ENCODE measurements around the gene MAL.

Gene MAL

DNA sequence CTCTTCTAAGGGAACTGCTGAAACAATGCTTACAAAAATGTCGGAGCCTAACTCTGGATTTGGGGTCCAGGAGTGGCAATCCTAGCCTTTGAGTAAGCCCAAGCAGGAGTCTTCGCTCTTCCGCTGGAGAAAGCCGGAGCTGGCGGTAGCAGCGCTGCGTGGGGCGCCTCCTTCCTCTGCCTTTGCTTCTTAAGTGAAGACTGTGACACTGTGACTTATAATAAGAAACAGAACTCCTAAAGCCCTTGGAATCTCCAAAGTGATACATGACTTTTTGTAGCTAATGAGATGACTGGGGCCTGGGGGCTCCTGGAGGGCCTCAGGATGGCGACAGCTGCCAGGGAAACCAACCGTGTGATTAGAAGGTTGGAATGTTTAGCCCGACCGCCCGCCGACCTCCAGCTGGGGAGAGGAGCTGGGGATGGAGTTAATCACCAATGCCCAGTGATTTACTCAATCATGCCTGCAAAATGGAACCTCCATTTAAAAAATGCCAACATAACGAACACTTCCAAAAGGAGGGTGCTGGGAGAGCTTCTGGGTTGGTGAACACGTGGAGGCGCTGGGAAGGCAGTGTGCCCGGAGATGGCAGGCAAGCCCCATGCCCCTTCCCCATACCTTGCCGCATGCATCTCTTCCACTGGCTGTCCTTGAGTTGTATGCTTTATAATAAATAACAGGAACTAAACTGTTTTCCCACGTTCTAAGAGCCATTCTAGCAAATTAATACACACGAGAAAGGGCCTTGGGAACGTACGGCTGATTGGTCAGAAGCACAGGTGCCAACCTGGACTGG, 29.0 kb upstream of the MAL start:
- DNase-seq = no peak

DNA sequence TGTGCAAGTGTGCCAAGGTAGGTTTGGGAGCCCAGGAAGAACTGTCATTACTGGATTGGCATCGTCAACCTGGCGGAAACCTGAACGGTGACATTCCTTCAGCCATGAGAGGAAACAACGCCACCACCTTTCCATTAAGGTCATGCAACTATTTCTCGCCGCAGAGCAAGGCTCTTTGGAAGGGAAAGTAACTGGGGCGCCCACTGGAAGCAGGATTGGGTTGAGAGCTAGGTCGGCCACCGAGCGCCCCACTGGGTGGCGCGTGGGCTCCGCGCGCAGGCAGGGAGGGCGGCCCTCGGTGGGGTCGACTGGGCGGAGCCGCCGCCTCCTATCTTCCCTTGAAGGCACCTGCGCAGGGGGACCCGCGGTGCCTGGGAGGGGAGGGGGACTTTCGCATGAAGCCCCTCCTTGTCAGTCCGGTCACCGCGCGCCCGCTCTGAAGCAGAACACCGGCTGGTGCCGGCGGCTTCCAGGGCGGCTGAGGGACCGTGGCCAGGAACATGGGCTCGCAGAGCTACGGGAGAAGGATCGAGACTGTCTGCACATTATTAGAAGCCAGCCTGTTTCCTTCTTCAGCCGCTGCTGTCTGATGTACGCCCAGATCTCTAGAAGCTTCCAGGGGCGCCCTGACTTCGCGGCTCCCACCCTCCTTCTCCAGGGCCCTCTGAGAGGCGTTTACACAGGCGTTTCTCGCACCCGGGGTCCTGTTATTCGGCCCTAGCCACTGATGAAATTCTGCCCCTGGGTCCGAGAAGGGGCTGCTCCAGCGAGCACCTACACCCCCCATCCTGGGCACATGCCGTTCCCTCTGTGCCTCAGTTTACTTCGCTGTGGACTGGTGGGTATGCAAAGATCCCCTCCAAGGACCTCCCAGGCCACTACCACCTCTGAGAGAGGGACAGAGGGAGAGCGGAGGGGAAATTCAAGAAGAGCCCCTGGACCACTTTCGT, 27.3 kb upstream of the MAL start:
- DNase-seq = no peak

DNA sequence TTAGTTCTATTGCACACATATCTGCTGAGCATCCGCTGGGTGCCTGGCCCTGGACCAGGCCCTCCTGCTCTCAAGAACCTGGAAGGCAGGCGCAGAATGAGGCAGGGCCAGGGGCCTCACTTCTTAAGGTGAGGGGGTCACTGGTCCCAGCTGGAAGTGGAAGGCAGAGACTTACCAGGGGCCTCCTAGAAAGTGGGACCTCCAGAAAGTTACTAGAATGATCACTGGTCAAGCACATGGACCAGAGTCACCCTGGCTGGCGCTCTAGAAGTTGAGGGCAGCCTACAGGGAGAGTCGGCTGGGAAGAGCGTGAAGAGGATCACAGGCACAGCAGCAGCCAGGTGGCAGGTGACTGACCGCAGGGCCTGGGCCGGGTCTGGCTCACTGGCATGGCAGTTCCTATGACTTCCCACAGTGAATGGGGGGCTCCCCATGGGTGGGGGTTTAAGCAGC, 26.1 kb upstream of the MAL start:
- DNase-seq = no peak

DNA sequence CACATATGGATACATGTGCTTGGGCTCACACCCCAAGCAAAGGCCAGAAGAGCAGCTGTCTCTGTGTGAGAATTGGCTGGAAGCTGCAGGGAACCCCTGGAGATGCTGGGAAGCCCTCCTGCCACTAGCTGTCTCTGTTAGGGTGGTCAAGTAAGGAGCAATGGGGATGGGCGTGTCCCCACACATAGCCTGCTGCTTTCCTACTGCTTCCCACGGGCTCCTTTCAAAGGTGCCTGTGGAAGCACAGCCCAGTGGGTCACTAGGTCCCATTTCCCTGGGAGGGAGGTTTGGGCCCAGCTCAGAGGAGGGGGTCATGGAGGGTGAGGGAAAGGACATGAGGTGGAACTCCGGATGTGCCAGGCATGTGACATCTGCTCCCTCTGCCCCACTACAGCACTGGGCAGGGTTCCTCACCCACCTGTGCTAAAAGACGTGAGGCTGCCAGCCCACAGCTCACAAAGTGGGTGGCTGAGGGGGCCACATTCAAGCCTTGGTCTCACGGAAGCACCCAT, 24.4 kb upstream of the MAL start:
- no peak for DNase-seq

DNA sequence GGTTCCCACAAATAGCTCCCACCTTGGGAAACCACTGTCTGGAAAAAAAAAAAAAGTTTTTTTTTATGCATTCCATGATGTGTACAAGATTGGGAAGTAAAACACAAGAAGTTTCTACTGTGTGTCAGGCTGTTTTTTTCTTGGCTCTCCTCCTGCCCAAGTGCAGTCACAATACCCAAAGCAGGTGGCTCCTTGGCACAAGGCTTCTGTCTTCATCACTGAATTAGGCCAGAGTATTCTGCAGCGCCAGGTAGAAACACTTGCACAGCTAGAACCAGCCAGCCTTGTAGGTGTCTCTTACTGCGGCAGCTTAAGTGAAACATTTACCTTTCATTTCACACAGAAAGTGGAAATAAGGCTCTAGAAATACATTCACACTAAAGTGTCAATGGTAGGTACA, 23.8 kb upstream of the MAL start:
- DNase-seq = no peak

DNA sequence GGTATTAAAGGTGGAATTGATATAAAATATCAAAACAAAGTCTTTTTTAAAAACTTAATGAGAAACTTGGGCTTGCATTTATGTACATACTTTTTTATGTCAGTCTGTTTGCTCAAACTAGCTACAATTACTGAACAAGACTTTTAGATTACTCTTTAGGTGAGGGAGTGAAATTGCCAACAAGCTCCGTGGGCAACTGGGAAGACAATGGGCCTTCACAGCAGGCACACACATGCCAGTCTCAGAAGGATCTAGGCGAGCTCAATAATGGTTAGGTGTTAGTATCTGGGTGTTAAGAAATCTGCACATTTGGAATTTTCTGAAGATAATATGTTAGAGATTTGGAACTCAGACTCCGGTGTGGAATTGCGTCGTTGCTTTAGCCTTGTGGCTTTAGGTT, 23.0 kb upstream of the MAL start:
- no peak for DNase-seq

DNA sequence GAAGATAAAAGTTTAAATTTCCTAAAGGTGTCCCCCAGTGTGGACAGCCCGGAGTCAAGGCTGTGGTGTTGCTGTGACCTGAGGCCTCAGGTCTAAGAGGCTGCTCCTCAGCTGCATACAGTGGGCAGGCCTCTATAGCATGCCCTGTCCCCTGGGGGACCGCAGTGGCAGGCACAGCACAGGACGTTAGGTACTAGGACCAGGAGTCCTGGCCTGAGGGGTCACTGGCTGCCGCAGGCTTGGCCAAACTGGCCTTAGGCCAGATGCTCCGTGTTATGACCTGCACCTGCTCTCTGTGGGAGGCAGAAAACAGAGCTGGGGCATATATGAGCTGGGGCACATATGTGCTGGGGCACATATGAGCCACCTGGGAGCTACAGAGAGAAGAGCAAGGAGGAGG, 21.2 kb upstream of the MAL start:
- DNase-seq = no peak

DNA sequence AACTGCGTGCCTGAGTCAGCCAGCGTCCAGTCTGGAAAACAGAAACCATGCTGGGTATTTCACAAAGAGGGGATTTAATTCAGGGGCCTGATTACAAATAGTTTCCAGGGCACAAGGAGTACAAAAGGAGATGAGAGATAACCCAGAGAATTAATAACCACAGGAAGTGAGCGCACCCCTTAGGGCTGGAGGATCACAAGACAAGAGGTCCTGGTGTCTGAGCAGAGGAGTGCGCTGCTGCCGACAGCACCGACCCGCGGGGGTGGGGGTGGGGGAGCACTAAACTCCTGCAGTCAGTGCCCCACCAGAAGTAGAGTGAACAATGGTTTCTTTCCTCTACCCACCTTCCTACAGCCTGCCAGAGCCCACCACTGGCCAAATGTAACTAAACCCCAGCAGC, 20.8 kb upstream of the MAL start:
- DNase-seq = no peak

DNA sequence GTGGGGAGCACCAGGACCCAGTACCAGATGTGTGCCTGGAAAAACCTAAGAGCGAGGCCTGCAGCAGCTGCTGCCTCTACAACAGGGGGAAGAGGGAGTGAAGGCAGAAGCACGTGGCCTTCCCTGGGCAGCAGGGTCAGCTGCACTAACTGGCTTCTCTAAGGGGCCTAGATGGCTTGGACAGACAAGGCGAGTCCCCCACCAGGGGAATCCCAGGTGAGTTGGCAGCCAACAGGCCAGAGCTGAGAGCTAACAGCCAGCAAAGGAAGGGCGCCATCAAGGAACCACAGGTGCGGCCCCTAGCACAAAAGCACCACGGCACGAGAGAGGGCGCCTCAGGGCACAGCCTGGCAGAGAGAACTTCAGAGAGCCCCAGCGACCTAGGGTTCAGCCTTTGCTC, 19.8 kb upstream of the MAL start:
- no peak for DNase-seq

DNA sequence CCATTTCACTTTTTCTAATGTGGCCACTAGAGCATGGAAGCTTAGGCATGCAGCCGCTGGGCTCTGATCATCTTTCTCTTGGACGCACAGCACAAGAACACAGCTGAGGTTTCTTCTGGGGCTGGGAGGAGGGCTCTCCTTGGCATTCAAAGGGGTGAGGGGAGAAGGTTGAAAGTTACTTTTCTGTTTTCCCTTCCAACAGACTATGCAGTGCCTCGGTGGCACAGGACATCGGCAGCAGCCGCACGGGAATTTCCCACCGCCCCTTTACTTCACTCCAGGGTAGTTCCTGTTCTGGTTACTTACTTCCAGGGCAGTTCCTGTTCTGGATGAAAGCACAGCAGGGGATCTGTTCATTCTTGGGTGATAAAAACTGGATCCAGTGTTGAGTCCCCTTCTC, 18.9 kb upstream of the MAL start:
- no peak for DNase-seq

DNA sequence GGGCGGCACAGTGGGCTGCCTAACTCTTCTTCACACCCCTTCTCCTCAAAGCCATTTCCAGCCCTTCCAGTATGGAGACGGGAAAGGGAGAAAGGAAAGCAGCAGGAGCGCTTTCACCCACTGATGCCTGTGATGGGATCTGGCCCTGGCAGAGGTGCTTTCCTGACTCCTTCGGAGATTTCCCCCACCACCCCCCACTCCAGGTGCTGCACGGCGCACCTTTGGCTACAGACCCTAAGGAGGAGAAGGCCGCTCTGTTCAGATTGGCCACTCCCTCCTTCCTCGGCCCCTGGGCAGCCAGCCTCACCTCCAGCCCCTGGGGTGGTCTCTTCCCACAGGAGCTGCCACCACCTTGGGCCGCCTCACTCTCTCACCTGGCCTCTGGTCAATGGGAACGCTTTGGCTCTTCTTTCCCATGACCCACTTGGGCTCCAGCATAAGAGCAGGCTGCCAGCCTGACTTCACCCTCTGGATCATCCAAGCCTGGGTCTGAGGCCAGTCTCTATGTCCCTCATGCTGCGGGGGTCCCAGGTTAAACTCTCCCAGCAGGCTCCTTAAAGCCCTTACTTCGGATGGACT, 18.4 kb upstream of the MAL start:
- no peak for DNase-seq

DNA sequence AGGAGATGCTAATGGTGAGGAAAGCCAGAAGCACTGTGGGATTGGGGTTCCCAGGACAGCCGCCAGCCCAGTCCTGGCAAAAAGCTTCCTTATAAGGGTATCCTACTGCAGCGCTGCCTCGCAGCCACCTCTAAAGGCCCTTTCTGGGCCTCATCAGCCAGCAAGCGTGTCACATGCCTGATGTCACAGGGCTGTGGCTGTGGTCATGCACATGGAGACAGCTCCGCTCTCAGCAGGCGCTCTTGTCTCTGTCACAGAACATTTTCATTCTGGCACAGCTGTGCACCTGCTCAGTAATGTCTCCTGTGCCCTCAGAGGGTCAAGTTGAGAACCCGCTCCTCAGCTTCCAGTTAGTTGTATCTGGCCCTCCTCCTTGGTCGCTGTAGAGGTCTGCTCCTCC, 17.7 kb upstream of the MAL start:
- DNase-seq = no peak

DNA sequence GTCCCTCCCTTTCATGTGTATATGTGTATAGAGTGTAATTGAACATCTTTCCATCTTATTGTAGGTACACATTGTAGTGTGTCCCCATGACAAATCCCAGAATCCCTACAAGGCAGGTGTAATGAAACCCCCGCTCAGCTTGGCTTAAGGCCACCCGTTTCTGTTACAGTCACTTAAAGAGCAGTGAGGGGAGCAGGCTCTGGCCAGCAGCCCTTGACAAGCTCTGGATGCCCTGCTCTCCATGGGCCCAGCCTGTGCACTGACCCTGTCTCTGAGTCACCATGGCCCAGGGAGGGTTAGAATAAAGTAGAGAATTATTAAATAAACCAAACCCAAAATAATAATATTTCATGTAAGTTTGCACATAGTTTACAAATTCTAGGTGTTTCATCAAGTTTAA, 17.2 kb upstream of the MAL start:
- DNase-seq = no peak

DNA sequence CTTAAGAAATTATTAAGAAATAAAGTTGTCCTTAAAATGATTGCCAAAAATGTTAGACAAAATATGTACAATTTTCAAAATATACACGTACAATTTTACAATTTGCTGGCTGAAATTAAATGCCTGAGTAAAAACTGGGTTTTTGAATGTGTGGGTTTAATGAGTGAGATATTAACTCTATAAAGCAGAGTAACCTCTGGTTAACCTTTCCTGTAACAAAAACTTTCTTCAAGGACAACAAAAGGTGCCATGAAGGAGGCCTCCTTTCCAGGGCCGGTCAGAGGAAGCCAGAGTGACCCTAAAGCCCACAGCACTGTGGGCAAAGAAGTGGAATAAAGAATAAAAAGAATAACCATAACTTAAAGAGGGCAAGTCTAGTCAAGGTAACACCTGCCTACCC, 16.5 kb upstream of the MAL start:
- DNase-seq = no peak

DNA sequence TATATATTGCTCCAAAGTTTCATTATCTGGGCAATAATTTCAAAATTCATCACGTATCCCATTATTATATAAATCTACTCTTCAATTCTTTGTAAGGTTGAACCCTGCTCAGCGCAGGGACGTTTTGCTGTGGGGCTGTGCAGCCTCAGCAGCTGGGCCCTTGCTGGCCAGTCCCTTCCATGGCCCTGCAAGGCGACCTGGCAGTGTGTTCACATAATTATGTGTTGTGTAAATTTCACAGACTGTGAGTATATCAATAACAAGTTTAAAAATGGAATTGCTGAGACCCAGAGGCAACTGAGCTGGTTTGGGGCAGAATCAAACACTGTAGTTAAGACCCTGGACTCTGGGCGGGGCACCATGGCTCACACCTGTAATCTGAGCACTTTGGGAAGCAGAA, 16.1 kb upstream of the MAL start:
- no peak for DNase-seq

DNA sequence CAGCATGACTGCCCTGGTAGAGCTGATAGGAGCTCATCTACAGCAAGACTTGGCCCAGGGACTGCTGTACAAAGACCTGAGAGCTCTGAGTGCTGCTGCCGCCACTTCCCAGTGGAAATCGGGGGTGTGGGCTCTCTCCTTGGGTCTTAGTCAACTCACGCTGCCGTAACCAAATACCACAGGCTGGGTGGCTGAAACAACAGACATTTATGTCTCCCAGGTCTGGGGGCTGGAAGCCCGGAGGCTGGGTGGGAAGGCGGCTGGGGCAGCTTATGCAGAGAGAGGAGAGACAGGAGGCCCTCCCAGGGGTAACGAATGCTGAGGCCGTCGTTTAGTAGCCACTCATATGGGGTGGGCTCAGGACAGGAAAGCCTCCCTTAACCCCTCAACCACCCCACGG, 15.4 kb upstream of the MAL start:
- no peak for DNase-seq

DNA sequence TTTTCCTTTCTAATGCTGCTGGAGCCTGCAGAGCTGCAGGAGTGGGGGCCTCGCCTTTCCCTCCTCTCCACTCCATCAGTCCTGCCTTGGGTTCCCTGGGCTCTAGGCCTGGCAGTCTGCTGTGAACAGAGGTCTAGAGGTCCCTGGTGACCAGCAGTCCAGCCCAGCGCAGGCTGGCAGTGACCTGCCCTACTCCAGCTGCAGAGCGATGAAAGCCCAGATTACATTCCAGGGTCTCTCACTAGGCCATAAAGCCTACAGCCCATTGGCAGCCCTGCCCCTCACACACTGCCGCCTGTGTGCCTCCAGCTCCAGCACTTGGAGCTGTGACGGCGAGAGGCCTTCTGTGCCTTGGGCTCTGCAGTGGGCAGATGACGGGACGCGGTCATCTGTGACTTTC, 14.8 kb upstream of the MAL start:
- DNase-seq = no peak

DNA sequence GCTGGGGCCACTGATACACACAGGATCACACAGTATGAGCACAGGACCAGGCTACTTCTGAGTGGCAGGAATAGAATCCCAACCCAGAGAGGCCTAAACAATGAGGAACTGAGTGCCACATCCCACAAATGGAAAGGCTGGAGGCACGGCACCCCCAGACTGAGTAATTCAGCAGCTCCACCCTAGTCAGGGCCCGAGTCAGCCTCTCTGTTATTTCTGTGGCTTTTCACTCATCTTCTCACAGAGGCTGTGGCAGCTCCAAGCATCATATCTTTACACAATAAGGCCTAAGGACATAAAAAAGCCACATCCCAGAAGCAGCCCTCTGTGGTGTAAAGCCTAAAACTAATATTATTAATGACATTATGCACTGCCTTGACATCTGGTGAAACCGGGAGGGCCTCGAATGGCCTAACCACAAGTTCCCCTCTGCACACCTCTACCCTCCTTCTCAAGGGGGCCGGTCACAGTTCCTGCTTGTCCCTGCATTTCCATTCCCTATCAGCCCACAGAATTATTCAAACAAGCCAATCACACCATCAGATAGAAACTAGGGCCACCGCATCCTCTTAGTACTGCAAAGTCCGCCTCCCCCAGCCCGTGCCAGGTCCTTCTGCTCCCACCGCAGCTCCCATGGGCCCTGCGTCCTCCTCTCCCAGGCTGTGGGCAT, 12.5 kb upstream of the MAL start:
- no peak for DNase-seq

DNA sequence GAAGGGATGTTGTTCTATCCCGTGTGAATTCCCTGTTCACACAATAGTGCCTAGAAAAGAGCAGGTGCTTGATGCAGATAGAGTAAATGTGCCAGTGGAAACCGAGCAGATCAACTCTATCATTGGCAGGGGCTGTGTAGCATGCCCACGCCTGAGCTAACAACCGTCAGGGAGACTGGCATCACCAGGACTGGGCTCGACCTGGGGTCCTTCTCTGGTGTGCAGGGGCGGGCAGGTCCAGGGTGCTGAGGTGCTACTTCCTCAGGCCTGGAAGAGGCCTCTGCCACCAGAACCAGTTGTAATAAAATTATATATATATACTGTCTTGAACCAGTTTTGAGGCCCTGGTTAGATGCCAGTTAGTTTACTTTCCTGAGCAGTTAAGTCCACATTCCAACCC, 11.8 kb upstream of the MAL start:
- no peak for DNase-seq

DNA sequence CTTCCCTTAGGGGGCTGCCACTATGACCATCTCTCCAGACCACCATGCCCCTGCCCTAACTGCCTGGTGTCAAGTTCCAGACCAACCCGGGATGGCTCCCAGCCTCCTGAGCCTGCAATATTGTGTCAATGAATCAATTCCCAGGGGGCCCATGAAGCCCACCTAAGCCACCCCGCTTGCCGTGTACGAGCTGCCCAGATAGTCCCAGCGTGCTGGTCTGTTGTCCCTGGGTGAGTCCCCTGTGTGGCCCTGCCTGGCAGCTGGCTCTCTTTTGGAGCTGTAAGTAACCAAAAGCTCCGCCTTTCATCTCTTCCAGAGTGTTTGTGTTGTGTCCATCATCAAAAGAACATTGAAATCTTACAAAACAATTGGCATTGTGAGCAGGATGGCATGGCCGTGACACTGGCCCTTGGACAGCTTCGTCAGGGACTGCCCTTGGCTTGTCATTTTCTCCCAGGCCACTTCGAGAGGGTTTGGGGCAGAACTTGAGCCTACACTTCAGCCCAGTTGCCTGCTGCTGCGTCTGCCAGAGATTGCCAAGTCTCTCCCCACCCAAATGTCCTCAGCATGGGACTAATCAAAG, 11.3 kb upstream of the MAL start:
- DNase-seq = no peak

DNA sequence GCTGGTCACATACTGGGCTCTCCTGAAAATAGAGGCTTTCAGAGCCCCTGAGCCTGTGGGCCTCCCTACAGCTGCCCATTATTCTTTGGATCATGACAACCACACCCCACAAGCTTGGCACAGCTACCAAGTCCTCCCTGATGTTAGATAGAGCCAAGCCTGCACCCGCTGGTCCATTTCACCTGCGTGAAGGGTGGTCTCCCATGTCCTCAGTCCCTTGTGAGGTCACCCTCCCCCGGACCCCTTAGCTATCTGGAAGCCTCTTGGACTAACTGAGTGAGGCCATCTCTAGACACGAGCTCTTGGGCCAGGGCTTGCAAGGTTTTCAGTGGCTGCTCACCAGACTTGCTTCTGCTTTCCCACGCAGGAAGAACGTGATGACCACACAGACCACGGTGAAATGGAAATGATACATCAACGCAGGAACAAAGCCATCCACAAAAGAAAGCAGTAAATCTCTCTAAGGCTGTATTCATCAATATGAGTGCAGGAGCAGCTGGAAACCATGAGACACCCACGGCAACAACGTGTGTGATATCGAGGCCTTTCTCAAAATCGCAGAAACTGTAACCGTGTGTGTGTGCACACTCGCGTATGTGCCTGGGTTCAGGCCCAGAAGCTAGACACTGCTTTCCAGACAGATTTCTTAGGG, 10.1 kb upstream of the MAL start:
- DNase-seq = no peak

DNA sequence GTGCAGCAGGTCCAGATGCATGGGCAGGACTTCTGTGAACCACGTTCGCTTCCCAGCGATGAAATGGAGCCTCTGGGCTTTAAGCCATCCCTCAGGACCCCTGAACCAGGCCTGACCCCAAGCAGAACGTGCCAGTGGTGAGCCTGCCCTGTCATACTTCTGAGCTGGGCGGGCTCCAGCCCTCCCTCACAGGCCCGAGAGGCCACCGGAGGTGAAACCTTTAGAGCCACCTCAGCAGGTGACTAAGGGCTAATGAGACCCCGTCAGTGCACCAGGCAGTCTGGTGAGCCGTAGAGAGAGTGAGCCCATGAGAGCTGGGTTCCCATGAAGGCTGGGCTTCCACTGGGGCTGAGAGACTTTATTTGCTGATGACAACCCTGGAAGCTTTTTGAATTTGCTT, 8.9 kb upstream of the MAL start:
- DNase-seq = no peak
